Esophagus squamous epithelium (tissue), 5 donors: ENCODE data around the gene PI4KA. TPM values are rescaled to one million over a fixed set of nuclear protein-coding genes. Genes with fewer than 3 reads are reported as not detected.
"Not testable (repeated sequence)": the region's sequence is repeated elsewhere in the genome, so short reads cannot be mapped to it uniquely, and the experiment has no call there.

Experiments used
- DNase-seq: peaks from one replicate; lab custom pipeline; 2025; lab: John Stamatoyannopoulos, UW
- H3K27ac ChIP-seq, 4 donors: fragments of 200-600 bp; sonication (generic); one replicate each; pipeline ENCODE4 v1.5.1; 2016 to 2019; ENCODE audit warnings: mild to moderate bottlenecking in 1 of 4
- H3K27me3 ChIP-seq, 4 donors: fragments of 200-600 bp; sonication (generic); 1 replicate in 3 of 4; 2 replicates in 1 of 4; pipeline versions ENCODE4 v1.5.1 to v1.6.0; 2017 to 2021; ENCODE audit warnings: antibody characterized with exemption in 1 of 4
- H3K36me3 ChIP-seq, 3 donors: fragments of 200-600 bp; sonication (generic); one replicate each; pipeline ENCODE4 v1.5.1; 2016 to 2019
- H3K4me1 ChIP-seq, 3 donors: fragments of 200-600 bp; sonication (generic); one replicate each; pipeline ENCODE4 v1.5.1; 2017 to 2019
- H3K4me3 ChIP-seq, 4 donors: fragments of 200-600 bp; sonication (generic); 1 replicate in 3 of 4; 2 replicates in 1 of 4; pipeline ENCODE4 v1.5.1; 2016 to 2019; ENCODE audit warnings: mild to moderate bottlenecking in 2 of 4, moderate library complexity in 1 of 4
- H3K9me3 ChIP-seq, 3 donors: fragments of 200-600 bp; sonication (generic); one replicate each; pipeline ENCODE4 v1.5.1; 2016 to 2019
- CTCF ChIP-seq, 6 experiments: fragments of 450-650 bp in 4 of 6; fragments of 200-600 bp in 2 of 6; sonication (generic) in 2 of 6; IDR thresholded peaks; one replicate each; pipeline ENCODE4 v1.5.1; 2016 to 2019; ENCODE audit warnings: antibody characterized with exemption in 6 of 6, mild to moderate bottlenecking in 4 of 6, moderate library complexity in 4 of 6
- POLR2A ChIP-seq, 4 donors: fragments of 450-650 bp; IDR thresholded peaks; one replicate each; pipeline ENCODE4 v1.6.1; 2017; ENCODE audit warnings: antibody characterized with exemption in 4 of 4, mild to moderate bottlenecking in 4 of 4, moderate library complexity in 3 of 4
- WGBS, 2 donors: methylation state at CpG; one replicate each; pipeline ENCODE4 v1.1.5; 2018; 5-methylcytosine and 5-hydroxymethylcytosine counted together
- intact Hi-C: fragments of 100-400 bp; cut with DNase I; formaldehyde crosslinking; loops from one replicate; pipeline ENCODE4 v1.15.0; 2022
- total RNA-seq, 4 donors: library from RNA; depleted of rRNA; stranded (reverse); fragments of >200 nt; gene quantifications; one replicate each; pipeline ENCODE4 v1.1.0, GENCODE V29; 2016
- donor health status: DM: yes; HTN: yes; CAD: no.

PI4KA gene
- total RNA-seq, 4 donors from 2014 or later = 25.4 to 48.6 (median 33.8) TPM

GRCh38 chr22:20707549-20708118 is 151.0 kb downstream of the PI4KA start:
- 98% methylated on average over 10 of the region's 11 CpGs; no CpG with 5 or more reads in 1 of the 2 donors for WGBS, 2 donors
- H3K27ac ChIP-seq, intact Hi-C loops, H3K4me3 ChIP-seq, DNase-seq, H3K27me3 ChIP-seq, H3K9me3 ChIP-seq: not testable (repeated sequence)
- Histone ChIP-seq H3K4me1 (peaks cover 6 to 12% (median 10%) of the 10 kb centered on the region in 3 donors), H3K36me3 (peaks cover 0 to 26% (median 8%) of the 10 kb centered on the region in 3 donors)

GRCh38 chr22:20703816-20704609 is 154.6 kb downstream of the PI4KA start:
- Histone ChIP-seq H3K4me3 (peak overlapping the region; percentile 35 to 62 (median 54)), H3K27ac (peak overlapping the region in 2 of 4 donors; percentile 19 to 92), H3K36me3 (peaks cover 0 to 10% (median 4%) of the 10 kb centered on the region in 3 donors), H3K4me1 (peaks cover 6 to 17% (median 10%) of the 10 kb centered on the region in 3 donors)
- WGBS, 2 donors = 5 to 8% methylated on average over 2 of the region's 79 CpGs
- H3K9me3 ChIP-seq, H3K27me3 ChIP-seq, intact Hi-C loops, DNase-seq: not testable (repeated sequence)
- peak in 2 of 6 experiments; percentile 14 to 43 for TF ChIP-seq CTCF (IDR thresholded peaks at IDR 0.05)

- H3K27me3 ChIP-seq, H3K9me3 ChIP-seq, DNase-seq, intact Hi-C loops: not testable (repeated sequence)
- WGBS, 2 donors = 0% methylated on average over 6 of the region's 25 CpGs; no CpG with 5 or more reads in 1 of the 2 donors
- Histone ChIP-seq H3K4me3 (peak overlapping the region; percentile 35 to 62 (median 54)), H3K27ac (peak overlapping the region; percentile 19 to 92 (median 88)), H3K4me1 (peaks cover 6 to 17% (median 10%) of the 10 kb centered on the region in 3 donors), H3K36me3 (peaks cover 0 to 10% (median 4%) of the 10 kb centered on the region in 3 donors)
Observed at GRCh38 chr22:20703414-20703806, 155.2 kb downstream of the PI4KA start.

- intact Hi-C loops = not testable (repeated sequence)
- peak; percentile 76 for DNase-seq
Observed at GRCh38 chr22:20702546-20703413, 155.8 kb downstream of the PI4KA start.

GRCh38 chr22:20702175-20702545 is 156.5 kb downstream of the PI4KA start:
- H3K27me3 ChIP-seq, H3K9me3 ChIP-seq, H3K36me3 ChIP-seq, DNase-seq, intact Hi-C loops: not testable (repeated sequence)
- peak overlapping the region; percentile 35 to 62 (median 54) for H3K4me3 ChIP-seq
- no CpG with 5 or more reads among the region's 35 CpGs for WGBS, 2 donors
- H3K4me1 ChIP-seq = peaks cover 6 to 17% (median 12%) of the 10 kb centered on the region in 3 donors
- H3K27ac ChIP-seq = peak overlapping the region; percentile 76 to 92 (median 88)

More at GRCh38 chr22:20702546-20703413, 155.8 kb downstream of the PI4KA start:
- not testable (repeated sequence) for H3K27me3 ChIP-seq, H3K9me3 ChIP-seq, H3K36me3 ChIP-seq
- peaks cover 6 to 17% (median 10%) of the 10 kb centered on the region in 3 donors for H3K4me1 ChIP-seq
- H3K4me3 ChIP-seq = peak overlapping the region; percentile 35 to 62 (median 54)
- WGBS, 2 donors = 0% methylated on average over 5 to 9 of the region's 64 CpGs
- TF ChIP-seq POLR2A (IDR thresholded peaks at IDR 0.05) (peak in 1 of 4 donors; percentile 60), CTCF (IDR thresholded peaks at IDR 0.05) (peak in 1 of 6 experiments; percentile 4)
- peak overlapping the region; percentile 76 to 92 (median 88) for H3K27ac ChIP-seq

- H3K36me3 ChIP-seq, DNase-seq, H3K27me3 ChIP-seq, H3K9me3 ChIP-seq, intact Hi-C loops: not testable (repeated sequence)
- peak overlapping the region; percentile 35 to 62 (median 54) for H3K4me3 ChIP-seq
- H3K4me1 ChIP-seq = peaks cover 6 to 17% (median 13%) of the 10 kb centered on the region in 3 donors
- 22% methylated on average over 6 to 7 of the region's 21 CpGs for WGBS, 2 donors
- peak overlapping the region; percentile 76 to 92 (median 88) for H3K27ac ChIP-seq
Observed at GRCh38 chr22:20701680-20702136, 156.9 kb downstream of the PI4KA start.

- WGBS, 2 donors = 94 to 99% methylated on average over 10 to 11 of the region's 15 CpGs
- H3K9me3 ChIP-seq, H3K27me3 ChIP-seq, H3K36me3 ChIP-seq, intact Hi-C loops, H3K27ac ChIP-seq, DNase-seq, H3K4me3 ChIP-seq: not testable (repeated sequence)
- H3K4me1 ChIP-seq = peaks cover 6 to 17% (median 13%) of the 10 kb centered on the region in 3 donors
Observed at GRCh38 chr22:20700347-20700746, 158.3 kb downstream of the PI4KA start.

GRCh38 chr22:20699856-20700255 is 158.8 kb downstream of the PI4KA start:
- H3K27me3 ChIP-seq, H3K4me3 ChIP-seq, H3K36me3 ChIP-seq, intact Hi-C loops, H3K27ac ChIP-seq, H3K9me3 ChIP-seq, DNase-seq: not testable (repeated sequence)
- 96 to 100% methylated on average over 1 to 4 of the region's 9 CpGs for WGBS, 2 donors
- H3K4me1 ChIP-seq = peaks cover 6 to 17% (median 13%) of the 10 kb centered on the region in 3 donors
